ENCODE data around the gene CCDC40. TPM values are rescaled to one million over a fixed set of nuclear protein-coding genes. Genes with fewer than 3 reads are reported as not detected.

CCDC40 gene
- total and polyA plus RNA-seq, 9 of the 15 experiments (the other 6 are each of a cell fraction or from before 2014, with no cell fraction given) = 0.07 to 0.33 TPM; not detected in 7

DNA sequence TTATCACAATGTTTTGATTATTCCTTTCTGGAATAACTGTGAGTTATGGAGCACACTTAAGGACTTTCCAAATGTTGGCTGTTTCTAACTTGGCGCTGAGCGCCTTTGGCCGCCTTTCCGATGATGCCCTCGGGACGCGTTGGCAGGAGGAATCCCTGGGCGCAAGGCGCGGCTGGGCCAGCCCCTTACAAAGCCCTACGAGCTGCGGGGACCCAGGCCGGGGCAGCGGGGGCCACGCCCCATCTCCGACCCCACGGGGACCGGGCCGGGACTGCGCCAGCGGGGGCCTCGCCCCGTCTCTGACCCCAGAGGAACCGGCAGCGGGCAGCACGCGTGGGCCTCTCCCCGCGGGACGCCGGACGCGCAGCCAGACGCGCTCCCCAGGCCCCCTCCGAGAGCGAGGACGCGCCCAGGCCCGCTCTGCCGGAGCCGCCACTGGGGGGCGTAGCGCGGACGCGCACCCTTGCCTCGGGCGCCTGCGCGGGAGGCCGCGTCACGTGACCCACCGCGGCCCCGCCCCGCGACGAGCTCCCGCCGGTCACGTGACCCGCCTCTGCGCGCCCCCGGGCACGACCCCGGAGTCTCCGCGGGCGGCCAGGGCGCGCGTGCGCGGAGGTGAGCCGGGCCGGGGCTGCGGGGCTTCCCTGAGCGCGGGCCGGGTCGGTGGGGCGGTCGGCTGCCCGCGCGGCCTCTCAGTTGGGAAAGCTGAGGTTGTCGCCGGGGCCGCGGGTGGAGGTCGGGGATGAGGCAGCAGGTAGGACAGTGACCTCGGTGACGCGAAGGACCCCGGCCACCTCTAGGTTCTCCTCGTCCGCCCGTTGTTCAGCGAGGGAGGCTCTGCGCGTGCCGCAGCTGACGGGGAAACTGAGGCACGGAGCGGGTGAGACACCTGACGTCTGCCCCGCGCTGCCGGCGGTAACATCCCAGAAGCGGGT is 64.8 kb downstream of the CCDC40 start, which contains the start of gene GAA (continued):
- TF ChIP-seq, protein P1, sequence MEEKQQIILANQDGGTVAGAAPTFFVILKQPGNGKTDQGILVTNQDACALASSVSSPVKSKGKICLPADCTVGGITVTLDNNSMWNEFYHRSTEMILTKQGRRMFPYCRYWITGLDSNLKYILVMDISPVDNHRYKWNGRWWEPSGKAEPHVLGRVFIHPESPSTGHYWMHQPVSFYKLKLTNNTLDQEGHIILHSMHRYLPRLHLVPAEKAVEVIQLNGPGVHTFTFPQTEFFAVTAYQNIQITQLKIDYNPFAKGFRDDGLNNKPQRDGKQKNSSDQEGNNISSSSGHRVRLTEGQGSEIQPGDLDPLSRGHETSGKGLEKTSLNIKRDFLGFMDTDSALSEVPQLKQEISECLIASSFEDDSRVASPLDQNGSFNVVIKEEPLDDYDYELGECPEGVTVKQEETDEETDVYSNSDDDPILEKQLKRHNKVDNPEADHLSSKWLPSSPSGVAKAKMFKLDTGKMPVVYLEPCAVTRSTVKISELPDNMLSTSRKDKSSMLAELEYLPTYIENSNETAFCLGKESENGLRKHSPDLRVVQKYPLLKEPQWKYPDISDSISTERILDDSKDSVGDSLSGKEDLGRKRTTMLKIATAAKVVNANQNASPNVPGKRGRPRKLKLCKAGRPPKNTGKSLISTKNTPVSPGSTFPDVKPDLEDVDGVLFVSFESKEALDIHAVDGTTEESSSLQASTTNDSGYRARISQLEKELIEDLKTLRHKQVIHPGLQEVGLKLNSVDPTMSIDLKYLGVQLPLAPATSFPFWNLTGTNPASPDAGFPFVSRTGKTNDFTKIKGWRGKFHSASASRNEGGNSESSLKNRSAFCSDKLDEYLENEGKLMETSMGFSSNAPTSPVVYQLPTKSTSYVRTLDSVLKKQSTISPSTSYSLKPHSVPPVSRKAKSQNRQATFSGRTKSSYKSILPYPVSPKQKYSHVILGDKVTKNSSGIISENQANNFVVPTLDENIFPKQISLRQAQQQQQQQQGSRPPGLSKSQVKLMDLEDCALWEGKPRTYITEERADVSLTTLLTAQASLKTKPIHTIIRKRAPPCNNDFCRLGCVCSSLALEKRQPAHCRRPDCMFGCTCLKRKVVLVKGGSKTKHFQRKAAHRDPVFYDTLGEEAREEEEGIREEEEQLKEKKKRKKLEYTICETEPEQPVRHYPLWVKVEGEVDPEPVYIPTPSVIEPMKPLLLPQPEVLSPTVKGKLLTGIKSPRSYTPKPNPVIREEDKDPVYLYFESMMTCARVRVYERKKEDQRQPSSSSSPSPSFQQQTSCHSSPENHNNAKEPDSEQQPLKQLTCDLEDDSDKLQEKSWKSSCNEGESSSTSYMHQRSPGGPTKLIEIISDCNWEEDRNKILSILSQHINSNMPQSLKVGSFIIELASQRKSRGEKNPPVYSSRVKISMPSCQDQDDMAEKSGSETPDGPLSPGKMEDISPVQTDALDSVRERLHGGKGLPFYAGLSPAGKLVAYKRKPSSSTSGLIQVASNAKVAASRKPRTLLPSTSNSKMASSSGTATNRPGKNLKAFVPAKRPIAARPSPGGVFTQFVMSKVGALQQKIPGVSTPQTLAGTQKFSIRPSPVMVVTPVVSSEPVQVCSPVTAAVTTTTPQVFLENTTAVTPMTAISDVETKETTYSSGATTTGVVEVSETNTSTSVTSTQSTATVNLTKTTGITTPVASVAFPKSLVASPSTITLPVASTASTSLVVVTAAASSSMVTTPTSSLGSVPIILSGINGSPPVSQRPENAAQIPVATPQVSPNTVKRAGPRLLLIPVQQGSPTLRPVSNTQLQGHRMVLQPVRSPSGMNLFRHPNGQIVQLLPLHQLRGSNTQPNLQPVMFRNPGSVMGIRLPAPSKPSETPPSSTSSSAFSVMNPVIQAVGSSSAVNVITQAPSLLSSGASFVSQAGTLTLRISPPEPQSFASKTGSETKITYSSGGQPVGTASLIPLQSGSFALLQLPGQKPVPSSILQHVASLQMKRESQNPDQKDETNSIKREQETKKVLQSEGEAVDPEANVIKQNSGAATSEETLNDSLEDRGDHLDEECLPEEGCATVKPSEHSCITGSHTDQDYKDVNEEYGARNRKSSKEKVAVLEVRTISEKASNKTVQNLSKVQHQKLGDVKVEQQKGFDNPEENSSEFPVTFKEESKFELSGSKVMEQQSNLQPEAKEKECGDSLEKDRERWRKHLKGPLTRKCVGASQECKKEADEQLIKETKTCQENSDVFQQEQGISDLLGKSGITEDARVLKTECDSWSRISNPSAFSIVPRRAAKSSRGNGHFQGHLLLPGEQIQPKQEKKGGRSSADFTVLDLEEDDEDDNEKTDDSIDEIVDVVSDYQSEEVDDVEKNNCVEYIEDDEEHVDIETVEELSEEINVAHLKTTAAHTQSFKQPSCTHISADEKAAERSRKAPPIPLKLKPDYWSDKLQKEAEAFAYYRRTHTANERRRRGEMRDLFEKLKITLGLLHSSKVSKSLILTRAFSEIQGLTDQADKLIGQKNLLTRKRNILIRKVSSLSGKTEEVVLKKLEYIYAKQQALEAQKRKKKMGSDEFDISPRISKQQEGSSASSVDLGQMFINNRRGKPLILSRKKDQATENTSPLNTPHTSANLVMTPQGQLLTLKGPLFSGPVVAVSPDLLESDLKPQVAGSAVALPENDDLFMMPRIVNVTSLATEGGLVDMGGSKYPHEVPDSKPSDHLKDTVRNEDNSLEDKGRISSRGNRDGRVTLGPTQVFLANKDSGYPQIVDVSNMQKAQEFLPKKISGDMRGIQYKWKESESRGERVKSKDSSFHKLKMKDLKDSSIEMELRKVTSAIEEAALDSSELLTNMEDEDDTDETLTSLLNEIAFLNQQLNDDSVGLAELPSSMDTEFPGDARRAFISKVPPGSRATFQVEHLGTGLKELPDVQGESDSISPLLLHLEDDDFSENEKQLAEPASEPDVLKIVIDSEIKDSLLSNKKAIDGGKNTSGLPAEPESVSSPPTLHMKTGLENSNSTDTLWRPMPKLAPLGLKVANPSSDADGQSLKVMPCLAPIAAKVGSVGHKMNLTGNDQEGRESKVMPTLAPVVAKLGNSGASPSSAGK (IDR thresholded peaks at IDR 0.05) = peak; percentile 54
- TF ChIP-seq ZNF23 (CRISPR knock-in tag; IDR thresholded peaks at IDR 0.05) (no peak), ZFPM2 (CRISPR knock-in tag; IDR thresholded peaks at IDR 0.05) (no peak), ZNF217 (CRISPR knock-in tag; IDR thresholded peaks at IDR 0.05) (no peak), POLR2H (tag; IDR thresholded peaks at IDR 0.05; ENCODE audit: low read depth) (no peak), ZNF121 (CRISPR knock-in tag; conservative IDR thresholded peaks at IDR 0.05) (no peak)
- TF ChIP-seq, protein P2, sequence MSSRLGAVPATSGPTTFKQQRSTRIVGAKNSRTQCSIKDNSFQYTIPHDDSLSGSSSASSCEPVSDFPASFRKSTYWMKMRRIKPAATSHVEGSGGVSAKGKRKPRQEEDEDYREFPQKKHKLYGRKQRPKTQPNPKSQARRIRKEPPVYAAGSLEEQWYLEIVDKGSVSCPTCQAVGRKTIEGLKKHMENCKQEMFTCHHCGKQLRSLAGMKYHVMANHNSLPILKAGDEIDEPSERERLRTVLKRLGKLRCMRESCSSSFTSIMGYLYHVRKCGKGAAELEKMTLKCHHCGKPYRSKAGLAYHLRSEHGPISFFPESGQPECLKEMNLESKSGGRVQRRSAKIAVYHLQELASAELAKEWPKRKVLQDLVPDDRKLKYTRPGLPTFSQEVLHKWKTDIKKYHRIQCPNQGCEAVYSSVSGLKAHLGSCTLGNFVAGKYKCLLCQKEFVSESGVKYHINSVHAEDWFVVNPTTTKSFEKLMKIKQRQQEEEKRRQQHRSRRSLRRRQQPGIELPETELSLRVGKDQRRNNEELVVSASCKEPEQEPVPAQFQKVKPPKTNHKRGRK (tag; IDR thresholded peaks at IDR 0.05) = no peak
- TF ChIP-seq, protein P3, sequence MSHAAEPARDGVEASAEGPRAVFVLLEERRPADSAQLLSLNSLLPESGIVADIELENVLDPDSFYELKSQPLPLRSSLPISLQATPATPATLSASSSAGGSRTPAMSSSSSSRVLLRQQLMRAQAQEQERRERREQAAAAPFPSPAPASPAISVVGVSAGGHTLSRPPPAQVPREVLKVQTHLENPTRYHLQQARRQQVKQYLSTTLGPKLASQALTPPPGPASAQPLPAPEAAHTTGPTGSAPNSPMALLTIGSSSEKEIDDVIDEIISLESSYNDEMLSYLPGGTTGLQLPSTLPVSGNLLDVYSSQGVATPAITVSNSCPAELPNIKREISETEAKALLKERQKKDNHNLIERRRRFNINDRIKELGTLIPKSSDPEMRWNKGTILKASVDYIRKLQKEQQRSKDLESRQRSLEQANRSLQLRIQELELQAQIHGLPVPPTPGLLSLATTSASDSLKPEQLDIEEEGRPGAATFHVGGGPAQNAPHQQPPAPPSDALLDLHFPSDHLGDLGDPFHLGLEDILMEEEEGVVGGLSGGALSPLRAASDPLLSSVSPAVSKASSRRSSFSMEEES (CRISPR knock-in tag; IDR thresholded peaks at IDR 0.05) = peak; percentile 99
- TF ChIP-seq, protein P4, sequence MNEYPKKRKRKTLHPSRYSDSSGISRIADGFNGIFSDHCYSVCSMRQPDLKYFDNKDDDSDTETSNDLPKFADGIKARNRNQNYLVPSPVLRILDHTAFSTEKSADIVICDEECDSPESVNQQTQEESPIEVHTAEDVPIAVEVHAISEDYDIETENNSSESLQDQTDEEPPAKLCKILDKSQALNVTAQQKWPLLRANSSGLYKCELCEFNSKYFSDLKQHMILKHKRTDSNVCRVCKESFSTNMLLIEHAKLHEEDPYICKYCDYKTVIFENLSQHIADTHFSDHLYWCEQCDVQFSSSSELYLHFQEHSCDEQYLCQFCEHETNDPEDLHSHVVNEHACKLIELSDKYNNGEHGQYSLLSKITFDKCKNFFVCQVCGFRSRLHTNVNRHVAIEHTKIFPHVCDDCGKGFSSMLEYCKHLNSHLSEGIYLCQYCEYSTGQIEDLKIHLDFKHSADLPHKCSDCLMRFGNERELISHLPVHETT (CRISPR knock-in tag; conservative IDR thresholded peaks at IDR 0.05 in 1 of 2, IDR thresholded peaks at IDR 0.05 in 1 of 2) = 0 out of 4 replicates have a peak, but pooled peaks of 1 of the 2 experiments have one; percentile 38

Data from K562 (cell line).